Gastrocnemius medialis (tissue), 4 donors: Measurements from ENCODE around the gene HSPB7.

Experiments
- CTCF ChIP-seq, 5 experiments: fragments of 450-650 bp in 3 of 5; fragments of 200-600 bp in 2 of 5; sonication (generic) in 2 of 5; IDR thresholded peaks in 4 of 5; conservative IDR thresholded peaks in 1 of 5; 1 replicate in 4 of 5; 2 replicates in 1 of 5; pipeline ENCODE4 v1.5.1; 2016 to 2019; ENCODE audit warnings: antibody characterized with exemption in 5 of 5, mild to moderate bottlenecking in 3 of 5, moderate library complexity in 3 of 5
- POLR2A ChIP-seq, 2 donors: fragments of 450-650 bp; IDR thresholded peaks; one replicate each; pipeline ENCODE4 v1.6.1; 2017; ENCODE audit warnings: antibody characterized with exemption in 2 of 2, mild to moderate bottlenecking in 2 of 2, moderate library complexity in 2 of 2

- TF ChIP-seq CTCF (IDR thresholded peaks at IDR 0.05 in 4 of 5, conservative IDR thresholded peaks at IDR 0.05 in 1 of 5) (no peak), POLR2A (IDR thresholded peaks at IDR 0.05) (no peak)
These were observed 20.7 kb upstream of the HSPB7 start for GRCh38 chr1:16038620-16038912.
